ENCODE measurements around the gene ZNF644.
"Not testable (repeated sequence)": the region's sequence is repeated elsewhere in the genome, so short reads cannot be mapped to it uniquely, and the experiment has no call there.

The ZNF644 gene

GRCh38 chr1:90924982-90925381 lies 96.9 kb downstream of the ZNF644 start:
- DNase-seq, result no peak

GRCh38 chr1:90922996-90923395 lies 98.8 kb downstream of the ZNF644 start:
- DNase-seq, result no peak

GRCh38 chr1:90922202-90922601 lies 99.6 kb downstream of the ZNF644 start:
- DNase-seq, result no peak

GRCh38 chr1:90919900-90920299 lies 101.9 kb downstream of the ZNF644 start:
- no peak for DNase-seq

GRCh38 chr1:90919190-90919719 lies 102.6 kb downstream of the ZNF644 start:
- no peak for DNase-seq

- no peak for DNase-seq
Observed at GRCh38 chr1:90911353-90911752, 110.5 kb downstream of the ZNF644 start.

GRCh38 chr1:90902672-90903071 lies 119.2 kb downstream of the ZNF644 start:
- DNase-seq, result no peak

GRCh38 chr1:90899263-90899662 lies 122.6 kb downstream of the ZNF644 start:
- DNase-seq, result no peak

- not testable (repeated sequence) for DNase-seq
Observed at GRCh38 chr1:90893679-90894078, 128.2 kb downstream of the ZNF644 start.

GRCh38 chr1:90892884-90893283 lies 129.0 kb downstream of the ZNF644 start:
- DNase-seq, result not testable (repeated sequence)

- not testable (repeated sequence) for DNase-seq
Observed at GRCh38 chr1:90892196-90892595, 129.6 kb downstream of the ZNF644 start.

- DNase-seq, result not testable (repeated sequence)
Observed at GRCh38 chr1:90891756-90892155, 130.1 kb downstream of the ZNF644 start.

- no peak for DNase-seq
Observed at GRCh38 chr1:90882221-90882620, 139.6 kb downstream of the ZNF644 start.

GRCh38 chr1:90881034-90881433 lies 140.8 kb downstream of the ZNF644 start:
- DNase-seq, result no peak

- no peak for DNase-seq
Observed at GRCh38 chr1:90879281-90879680, 142.6 kb downstream of the ZNF644 start.

GRCh38 chr1:90876101-90876500 lies 145.7 kb downstream of the ZNF644 start:
- no peak for DNase-seq
